ENCODE measurements around the gene IRAK1. TPM values are rescaled to one million over a fixed set of nuclear protein-coding genes. Genes with fewer than 3 reads are reported as not detected.

IRAK1 gene
- total and polyA plus RNA-seq, 12 donors: 18.2 to 59.0 (median 27.1) TPM

DNA sequence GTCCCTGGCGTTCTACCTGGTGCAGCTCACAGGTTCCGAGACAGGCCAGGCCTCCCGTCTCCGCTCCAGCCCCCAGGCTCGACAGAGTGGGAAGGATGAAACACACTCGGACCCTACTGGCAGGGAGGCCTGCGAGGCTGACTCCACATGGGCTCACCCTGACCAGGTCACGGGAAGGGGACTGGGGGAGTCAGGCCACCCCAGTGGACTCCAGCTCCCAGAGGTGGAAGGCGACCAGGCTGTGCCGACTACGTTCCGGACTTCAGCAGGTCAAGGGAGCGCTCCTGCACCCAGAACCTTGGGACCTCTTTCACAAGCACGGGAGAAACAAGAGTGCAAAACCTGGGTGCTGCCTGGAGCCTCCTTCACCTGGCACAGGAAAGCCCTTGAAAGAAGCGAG lies 4.6 kb upstream of the IRAK1 start:
- TF ChIP-seq, protein P1, sequence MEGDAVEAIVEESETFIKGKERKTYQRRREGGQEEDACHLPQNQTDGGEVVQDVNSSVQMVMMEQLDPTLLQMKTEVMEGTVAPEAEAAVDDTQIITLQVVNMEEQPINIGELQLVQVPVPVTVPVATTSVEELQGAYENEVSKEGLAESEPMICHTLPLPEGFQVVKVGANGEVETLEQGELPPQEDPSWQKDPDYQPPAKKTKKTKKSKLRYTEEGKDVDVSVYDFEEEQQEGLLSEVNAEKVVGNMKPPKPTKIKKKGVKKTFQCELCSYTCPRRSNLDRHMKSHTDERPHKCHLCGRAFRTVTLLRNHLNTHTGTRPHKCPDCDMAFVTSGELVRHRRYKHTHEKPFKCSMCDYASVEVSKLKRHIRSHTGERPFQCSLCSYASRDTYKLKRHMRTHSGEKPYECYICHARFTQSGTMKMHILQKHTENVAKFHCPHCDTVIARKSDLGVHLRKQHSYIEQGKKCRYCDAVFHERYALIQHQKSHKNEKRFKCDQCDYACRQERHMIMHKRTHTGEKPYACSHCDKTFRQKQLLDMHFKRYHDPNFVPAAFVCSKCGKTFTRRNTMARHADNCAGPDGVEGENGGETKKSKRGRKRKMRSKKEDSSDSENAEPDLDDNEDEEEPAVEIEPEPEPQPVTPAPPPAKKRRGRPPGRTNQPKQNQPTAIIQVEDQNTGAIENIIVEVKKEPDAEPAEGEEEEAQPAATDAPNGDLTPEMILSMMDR (IDR thresholded peaks at IDR 0.05): no peak
- Histone ChIP-seq H3K27ac (no peak overlapping the region), H3K4me1 (peaks cover 0 to 32% (median 3%) of the 10 kb centered on the region in 9 donors), H3K9me3 (no peaks in the 10 kb centered on the region), H3K4me3 (no peak overlapping the region), H3K27me3 (peaks cover 0 to 76% (median 0%) of the 10 kb centered on the region in 7 donors), H3K36me3 (peaks cover 0 to 31% (median 0%) of the 10 kb centered on the region in 9 donors)
- WGBS, 2 donors: 94 to 96% methylated on average over 15 of the region's 15 CpGs
- intact Hi-C loops (cut with DNase I): loop anchor here in 1 of 10 donors (10.0 kb wide), 1 partner anchor 71 kb away; the partner anchor contains the start of gene MECP2
- DNase-seq (no peak), ATAC-seq (no peak)

DNA sequence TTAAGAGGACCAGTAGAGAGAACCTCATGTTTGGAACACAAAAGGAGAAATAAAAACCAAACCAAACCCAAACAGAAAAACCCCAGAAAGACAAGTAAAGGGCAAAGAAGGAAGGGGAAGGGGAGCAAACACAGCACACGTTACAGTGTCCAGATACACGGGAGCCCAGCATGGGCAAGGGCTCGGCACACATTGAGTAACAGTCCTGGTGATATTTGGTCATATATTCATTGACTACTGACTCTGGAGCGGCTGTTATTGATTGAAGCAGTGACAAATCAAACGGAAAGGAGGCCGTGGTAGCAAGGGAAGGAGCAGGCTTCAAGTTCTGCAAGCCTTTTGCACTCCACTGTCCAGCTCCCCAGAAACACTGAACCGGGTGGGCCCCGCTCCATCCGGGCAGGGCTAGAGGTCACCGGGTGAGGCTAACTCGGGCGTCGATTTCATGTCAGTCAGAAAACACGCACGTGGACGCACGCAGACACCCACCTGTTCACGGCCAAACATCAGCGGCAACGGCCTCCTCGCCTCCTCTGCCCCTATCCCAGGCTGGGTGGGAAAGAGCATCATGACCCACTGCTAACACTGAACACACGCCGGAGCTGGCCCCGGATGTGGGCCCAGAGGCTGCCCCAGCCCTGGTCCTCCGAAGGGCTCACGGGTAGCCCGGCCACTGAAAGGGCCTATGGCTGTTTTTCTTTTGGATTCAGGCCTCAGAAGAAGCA lies 3.7 kb upstream of the IRAK1 start:
- intact Hi-C loops (cut with DNase I): loop anchor here in 1 of 10 donors (10.0 kb wide), 1 partner anchor 71 kb away; the partner anchor contains the start of gene MECP2
- no peak overlapping the region for H3K4me3 ChIP-seq
- H3K4me1 ChIP-seq: peaks cover 0 to 32% (median 9%) of the 10 kb centered on the region in 9 donors
- TF ChIP-seq, protein P1 (IDR thresholded peaks at IDR 0.05): no peak
- H3K27me3 ChIP-seq: peaks cover 0 to 71% (median 0%) of the 10 kb centered on the region in 7 donors
- no peak overlapping the region for H3K27ac ChIP-seq
- WGBS, 2 donors: 82% methylated on average over 27 of the region's 27 CpGs
- ATAC-seq: no peak
- DNase-seq: no peak
- no peaks in the 10 kb centered on the region for H3K9me3 ChIP-seq
- H3K36me3 ChIP-seq: peaks cover 0 to 22% (median 0%) of the 10 kb centered on the region in 9 donors

DNA sequence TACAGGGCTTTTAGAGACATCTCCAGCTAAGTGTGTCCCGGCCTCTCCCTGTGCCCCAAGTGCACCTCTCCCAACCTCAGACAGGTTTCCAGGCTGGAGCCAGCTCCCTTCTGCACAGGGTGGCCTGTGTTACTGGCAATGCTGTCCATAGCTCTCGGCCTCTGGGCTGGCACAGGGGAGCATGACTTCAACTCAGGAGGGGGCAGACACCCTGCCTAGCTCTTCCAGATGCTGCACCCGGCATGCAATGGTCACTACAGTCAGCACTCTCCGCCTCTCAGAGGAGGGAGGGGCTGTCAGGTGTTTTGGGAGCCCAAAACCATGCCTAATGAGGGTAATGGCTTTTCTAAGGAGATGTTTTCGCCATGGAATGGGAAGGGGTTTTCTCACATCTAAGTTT lies 2.4 kb upstream of the IRAK1 start:
- Histone ChIP-seq H3K9me3 (no peaks in the 10 kb centered on the region), H3K27ac (no peak overlapping the region), H3K4me3 (no peak overlapping the region), H3K36me3 (peaks cover 0 to 15% (median 0%) of the 10 kb centered on the region in 9 donors), H3K4me1 (peaks cover 0 to 32% (median 10%) of the 10 kb centered on the region in 9 donors), H3K27me3 (peaks cover 0 to 73% (median 0%) of the 10 kb centered on the region in 7 donors)
- ATAC-seq (no peak), DNase-seq (no peak)
- intact Hi-C loops (cut with DNase I): loop anchor here in 1 of 10 donors (10.0 kb wide), 1 partner anchor 73 kb away; the partner anchor contains the start of gene MECP2
- TF ChIP-seq, protein P1 (IDR thresholded peaks at IDR 0.05): no peak
- WGBS, 2 donors: 87 to 89% methylated on average over 5 of the region's 5 CpGs

DNA sequence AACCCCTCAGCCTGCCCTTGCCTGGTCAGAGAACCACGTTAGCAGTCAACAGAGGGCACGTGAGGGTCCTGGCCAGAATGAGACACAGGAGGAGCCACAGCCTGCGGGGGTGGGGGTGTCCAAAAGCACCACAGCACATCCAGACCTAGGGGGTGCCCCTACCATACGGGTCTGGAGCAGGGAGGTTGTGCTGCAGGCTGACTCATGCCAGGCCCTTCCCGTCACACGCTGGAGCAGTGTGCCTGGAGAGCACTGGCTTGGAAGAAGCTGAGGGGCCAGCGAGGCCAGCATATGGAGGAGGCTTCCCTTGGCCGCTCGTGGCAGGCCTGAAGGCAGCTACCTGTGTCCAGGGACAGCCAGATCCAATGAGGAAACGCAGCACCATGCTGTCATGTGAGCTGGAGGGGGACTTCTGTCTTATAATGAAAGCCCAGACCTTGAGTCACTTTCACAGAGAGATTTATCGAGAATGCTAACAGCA lies 1.5 kb upstream of the IRAK1 start:
- ATAC-seq (peak in 2 of 8 donors; percentile 20 to 28), DNase-seq (no peak)
- peak overlapping the region in 3 of 10 donors; percentile 10 to 95 (median 27) for H3K27ac ChIP-seq
- no peaks in the 10 kb centered on the region for H3K9me3 ChIP-seq
- TF ChIP-seq, protein P1 (IDR thresholded peaks at IDR 0.05): no peak
- H3K4me1 ChIP-seq: peaks cover 0 to 31% (median 10%) of the 10 kb centered on the region in 9 donors
- H3K36me3 ChIP-seq: peaks cover 0 to 21% (median 0%) of the 10 kb centered on the region in 9 donors
- no peak overlapping the region for H3K4me3 ChIP-seq
- intact Hi-C loops (cut with DNase I): loop anchor here in 2 of 10 donors (2.0 to 10.0 kb wide), 2 partner anchors 26 to 74 kb away; partner anchors contain the start of gene MECP2 (in 1 of the 2)
- H3K27me3 ChIP-seq: peaks cover 0 to 73% (median 0%) of the 10 kb centered on the region in 7 donors
- WGBS, 2 donors: 70 to 72% methylated on average over 10 to 11 of the region's 11 CpGs

Measured in heart right ventricle (tissue), 16 donors.